Ascending aorta (tissue), 2 donors: ENCODE results near the gene SLC25A38. TPM values are rescaled to one million over a fixed set of nuclear protein-coding genes. Genes with fewer than 3 reads are reported as not detected.
A peak's percentile ranks its signal among the peaks of the same experiment; 100 is the strongest.

Source experiments
- DNase-seq, 2 donors: peaks; one replicate each; pipeline ENCODE4 v3.0.0-alpha.2; 2019; ENCODE audit warnings: low spot score in 2 of 2
- H3K27ac ChIP-seq, 2 donors: fragments of 200-600 bp; sonication (generic); one replicate each; pipeline ENCODE4 v1.5.1; 2016 to 2017; ENCODE audit warnings: mild to moderate bottlenecking in 1 of 2
- H3K27me3 ChIP-seq: fragments of 200-600 bp; sonication (generic); one replicate; pipeline ENCODE4 v1.5.1; 2017
- H3K36me3 ChIP-seq, 2 donors: fragments of 200-600 bp; sonication (generic); one replicate each; pipeline ENCODE4 v1.5.1; 2016
- H3K4me1 ChIP-seq, 2 donors: fragments of 200-600 bp; sonication (generic); one replicate each; pipeline ENCODE4 v1.5.1; 2016 to 2017; ENCODE audit warnings: mild to moderate bottlenecking in 1 of 2
- H3K4me3 ChIP-seq, 2 donors: fragments of 200-600 bp; sonication (generic); one replicate each; pipeline ENCODE4 v1.5.1; 2016 to 2017; ENCODE audit warnings: mild to moderate bottlenecking in 1 of 2
- H3K9me3 ChIP-seq, 2 donors: fragments of 200-600 bp; sonication (generic); one replicate each; pipeline ENCODE4 v1.5.1; 2016
- CTCF ChIP-seq, 3 experiments: fragments of 200-600 bp in 2 of 3; fragments of 450-650 bp in 1 of 3; sonication (generic) in 2 of 3; IDR thresholded peaks; one replicate each; pipeline ENCODE4 v1.5.1; 2016 to 2019; ENCODE audit warnings: antibody characterized with exemption in 3 of 3, mild to moderate bottlenecking in 1 of 3, moderate library complexity in 1 of 3
- intact Hi-C: fragments of 100-400 bp; cut with DNase I; formaldehyde crosslinking; loops from one replicate; pipeline ENCODE4 v1.15.1; 2023
- total RNA-seq: library from RNA; depleted of rRNA; stranded (reverse); fragments of >200 nt; gene quantifications from one replicate; pipeline ENCODE4 v1.1.0, GENCODE V29; 2016

SLC25A38 gene
- total RNA-seq, 1 donor from 2014 or later, result 7.0 TPM

GRCh38 chr3:39405687-39406367 lies 22.7 kb downstream of the SLC25A38 start:
- no peak for TF ChIP-seq CTCF (IDR thresholded peaks at IDR 0.05)
- peak overlapping the region; percentile 80 to 88 for H3K4me3 ChIP-seq
- peaks cover 0 to 17% of the 10 kb centered on the region in 2 donors for H3K4me1 ChIP-seq
- intact Hi-C loops, result loop anchor here (1.0 to 5.0 kb wide), 2 partner anchors 22 to 1471 kb away; no protein-coding TSS in a partner anchor
- no peaks in the 10 kb centered on the region for H3K27me3 ChIP-seq
- peaks cover 11 to 23% of the 10 kb centered on the region in 2 donors for H3K36me3 ChIP-seq
- no peak for DNase-seq
- no peaks in the 10 kb centered on the region for H3K9me3 ChIP-seq
- H3K27ac ChIP-seq, result peak overlapping the region; percentile 68 to 79

- peak in 2 of 3 experiments; percentile 3 to 47 for TF ChIP-seq CTCF (IDR thresholded peaks at IDR 0.05)
- Histone ChIP-seq H3K36me3 (peaks cover 19 to 31% of the 10 kb centered on the region in 2 donors), H3K27me3 (no peaks in the 10 kb centered on the region), H3K4me3 (peak within 1 kb of the TSS; percentile 80 to 88), H3K27ac (peak within 1 kb of the TSS; percentile 78 to 79), H3K9me3 (no peaks in the 10 kb centered on the region), H3K4me1 (peaks cover 0 to 17% of the 10 kb centered on the region in 2 donors)
- peak; percentile 83 to 97 for DNase-seq
- intact Hi-C loops, result loop anchor here (1.0 to 5.0 kb wide), 2 partner anchors 22 to 1471 kb away; no protein-coding TSS in a partner anchor
These were observed 23.4 kb downstream of the SLC25A38 start, which contains the start of gene RPSA for GRCh38 chr3:39406368-39407258. TSS of gene RPSA (plus strand) at chr3:39406720. CDS start at chr3:39407654, 934 bp downstream.

- Histone ChIP-seq H3K4me3 (peak overlapping the region; percentile 80 to 88), H3K27me3 (no peaks in the 10 kb centered on the region), H3K4me1 (peaks cover 0 to 17% of the 10 kb centered on the region in 2 donors), H3K36me3 (peaks cover 23 to 37% of the 10 kb centered on the region in 2 donors), H3K9me3 (no peaks in the 10 kb centered on the region), H3K27ac (peak overlapping the region; percentile 78 to 79)
- intact Hi-C loops, result loop anchor here (5.0 kb wide), 1 partner anchor 1470 kb away; no protein-coding TSS in a partner anchor
- TF ChIP-seq CTCF (IDR thresholded peaks at IDR 0.05), result no peak
- DNase-seq, result no peak
These were observed 24.1 kb downstream of the SLC25A38 start for GRCh38 chr3:39407259-39407629.

- no peak for DNase-seq
- intact Hi-C loops, result loop anchor here (5.0 kb wide), 1 partner anchor 1469 kb away; no protein-coding TSS in a partner anchor
- H3K4me1 ChIP-seq, result peaks cover 0 to 17% of the 10 kb centered on the region in 2 donors
- no peak for TF ChIP-seq CTCF (IDR thresholded peaks at IDR 0.05)
- H3K27me3 ChIP-seq, result no peaks in the 10 kb centered on the region
- H3K4me3 ChIP-seq, result peak overlapping the region in 1 of 2 donors; percentile 88
- H3K36me3 ChIP-seq, result peaks cover 29 to 44% of the 10 kb centered on the region in 2 donors
- no peaks in the 10 kb centered on the region for H3K9me3 ChIP-seq
- peak overlapping the region in 1 of 2 donors; percentile 79 for H3K27ac ChIP-seq
These were observed 24.8 kb downstream of the SLC25A38 start for GRCh38 chr3:39407773-39408492.
